Measurements from ENCODE around the gene ZBTB7C.

The ZBTB7C gene

DNA sequence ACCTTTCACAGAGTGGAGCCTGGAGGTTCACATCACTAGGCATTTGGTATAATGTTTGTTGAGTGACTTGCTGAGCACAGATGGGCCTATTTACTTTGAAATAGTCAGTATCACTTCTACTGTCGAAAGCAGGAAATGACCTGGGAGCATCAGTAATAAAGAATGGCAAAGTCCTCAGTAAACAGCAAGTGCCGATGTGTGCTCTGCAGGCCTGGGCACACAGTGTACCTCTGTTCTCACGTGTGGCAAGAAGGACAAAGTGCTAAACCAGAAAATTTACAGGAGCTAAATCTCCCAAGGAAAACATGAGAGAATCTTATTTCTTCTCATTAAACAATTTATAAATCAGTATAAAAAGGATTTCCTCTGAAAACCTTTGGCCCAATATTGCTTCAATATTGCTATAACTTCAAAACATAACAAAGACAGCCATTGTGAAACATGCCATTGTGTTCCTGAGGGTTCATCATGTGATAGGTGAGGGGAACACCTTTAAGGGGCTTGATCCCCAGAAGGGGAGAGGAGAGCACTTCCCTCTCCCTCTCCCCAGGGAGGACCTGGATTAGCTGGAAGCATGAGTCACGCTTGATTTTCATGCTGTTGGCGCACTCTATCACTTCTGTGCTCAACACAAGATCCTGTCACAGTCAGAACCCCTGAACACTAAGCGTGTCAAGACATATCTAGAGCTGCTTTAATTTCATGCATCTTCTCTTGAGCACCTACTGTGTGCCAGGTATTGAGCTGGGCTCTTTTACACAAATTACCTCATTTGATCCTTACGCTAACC lies 347.2 kb downstream of the ZBTB7C start:
- DNase-seq (ENCODE audit: low read depth in 2 of 2) = no peak

DNA sequence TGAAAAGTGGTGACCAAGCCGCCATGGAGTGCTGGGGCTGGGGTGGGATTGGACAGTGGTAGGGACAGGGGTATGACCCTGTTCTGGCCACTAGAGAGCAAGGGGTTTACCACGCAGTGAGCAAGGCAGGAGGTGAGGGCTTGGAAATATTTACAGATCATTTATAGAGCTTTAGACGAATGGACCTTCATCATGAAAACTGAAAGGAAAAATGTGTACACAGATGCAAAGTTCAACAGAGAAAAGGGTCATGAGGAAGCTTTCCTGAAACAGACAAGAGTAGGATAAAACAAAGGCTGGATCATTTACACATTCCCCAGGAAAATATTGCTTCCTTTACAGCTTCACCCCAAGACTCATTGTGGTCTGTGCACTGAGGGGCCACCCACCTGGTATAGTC lies 348.2 kb downstream of the ZBTB7C start:
- no peak for DNase-seq (ENCODE audit: low read depth in 2 of 2)

- DNase-seq (ENCODE audit: low read depth in 2 of 2) = no peak
Measured at GRCh38 chr18:48060346-48060745, 348.8 kb downstream of the ZBTB7C start.

DNA sequence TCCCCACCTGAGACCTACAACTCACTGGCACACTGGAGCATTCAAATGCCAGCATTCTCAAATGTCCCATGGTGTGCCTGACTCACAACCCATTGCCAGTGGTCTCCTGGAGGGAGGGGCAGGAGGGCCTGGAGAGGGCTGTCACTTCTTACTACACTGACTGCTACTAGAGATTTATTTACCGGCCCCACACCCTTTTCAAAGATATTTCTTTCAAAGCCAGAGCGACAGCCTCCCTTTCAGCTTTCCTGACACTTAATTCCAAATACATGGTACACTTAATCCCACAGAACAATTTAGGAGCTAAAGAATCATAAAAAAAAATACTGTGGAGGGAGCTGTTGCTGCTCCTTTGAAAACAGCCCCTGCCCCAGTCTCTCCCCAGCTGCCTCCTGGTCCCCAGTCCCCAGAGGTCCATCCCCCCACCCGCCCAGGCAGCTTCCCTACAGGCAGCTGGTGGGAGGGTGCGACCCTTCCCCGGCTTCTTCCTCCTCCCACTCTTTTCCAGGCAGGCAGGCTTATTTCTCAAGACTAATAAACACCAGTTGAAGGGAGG lies 349.6 kb downstream of the ZBTB7C start:
- DNase-seq (ENCODE audit: low read depth in 2 of 2) = no peak

DNA sequence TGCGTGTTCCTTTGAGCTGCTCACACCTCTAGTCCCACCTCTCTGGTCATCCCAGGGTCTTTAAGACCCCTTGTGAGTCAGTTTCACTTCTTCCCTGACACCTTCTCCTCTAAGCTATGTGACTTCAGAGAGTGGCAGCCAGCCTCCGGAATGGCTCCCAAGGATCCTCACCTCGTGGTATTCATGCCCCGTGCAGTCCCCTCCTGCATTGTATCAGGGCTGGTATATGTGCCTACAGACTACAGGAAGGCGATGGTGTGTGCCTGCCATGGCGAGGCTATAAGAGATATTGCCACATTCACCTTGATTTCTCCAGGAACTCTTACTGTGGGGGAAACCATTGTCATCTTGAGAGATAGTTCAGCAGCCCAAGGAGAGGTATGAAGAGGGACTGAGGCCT lies 350.7 kb downstream of the ZBTB7C start:
- DNase-seq (ENCODE audit: low read depth in 2 of 2) = no peak

- DNase-seq (ENCODE audit: low read depth in 2 of 2) = no peak
Measured at GRCh38 chr18:48057018-48057417, 352.2 kb downstream of the ZBTB7C start.

GRCh38 chr18:48055351-48055750 lies 353.8 kb downstream of the ZBTB7C start:
- DNase-seq (ENCODE audit: low read depth in 2 of 2) = no peak

DNA sequence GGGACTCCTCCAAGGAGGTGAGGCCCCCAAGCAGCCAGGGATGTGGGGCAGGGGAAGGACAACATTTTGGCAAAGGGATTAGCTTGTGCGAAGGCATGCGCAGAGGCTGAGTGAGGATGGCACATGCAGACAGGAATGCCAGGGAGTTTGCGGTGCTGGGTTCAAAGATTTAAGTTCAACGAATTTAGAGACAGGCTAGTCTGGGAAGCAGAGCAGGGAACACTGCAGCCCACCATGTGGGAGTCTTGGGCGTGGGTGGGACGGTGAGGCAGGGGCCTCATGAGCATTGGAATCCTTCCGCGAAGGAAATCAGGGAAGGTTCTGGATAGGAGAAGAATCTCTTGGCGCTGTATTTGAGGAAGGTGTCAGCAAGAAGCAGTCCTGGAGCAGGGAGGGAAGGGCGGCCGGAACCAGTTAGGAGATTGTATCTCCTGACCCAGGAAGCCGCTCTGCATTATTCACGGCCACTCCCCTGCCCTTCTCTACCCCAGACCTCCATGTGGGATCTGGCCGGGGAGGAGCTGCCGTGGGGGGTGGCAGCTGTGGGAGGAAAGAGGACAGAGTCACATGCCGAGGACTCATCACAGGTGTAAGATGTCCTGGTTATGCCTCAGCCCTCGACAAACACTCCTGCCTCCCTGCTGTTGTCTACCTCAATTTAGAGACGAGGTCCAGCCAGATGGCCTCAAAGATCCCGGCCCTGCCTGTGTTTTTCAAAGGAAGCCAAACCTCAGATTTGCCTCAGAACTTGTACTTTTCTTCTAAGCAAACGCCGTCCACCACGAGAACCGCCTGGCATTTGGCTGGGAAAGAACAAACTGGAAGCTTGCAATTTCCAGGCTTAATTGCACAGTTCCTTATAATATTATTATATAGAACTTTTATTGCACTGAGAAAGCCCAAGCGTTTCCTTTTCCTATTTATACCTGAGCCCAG lies 355.0 kb downstream of the ZBTB7C start:
- DNase-seq (ENCODE audit: low read depth in 2 of 2) = no peak

DNA sequence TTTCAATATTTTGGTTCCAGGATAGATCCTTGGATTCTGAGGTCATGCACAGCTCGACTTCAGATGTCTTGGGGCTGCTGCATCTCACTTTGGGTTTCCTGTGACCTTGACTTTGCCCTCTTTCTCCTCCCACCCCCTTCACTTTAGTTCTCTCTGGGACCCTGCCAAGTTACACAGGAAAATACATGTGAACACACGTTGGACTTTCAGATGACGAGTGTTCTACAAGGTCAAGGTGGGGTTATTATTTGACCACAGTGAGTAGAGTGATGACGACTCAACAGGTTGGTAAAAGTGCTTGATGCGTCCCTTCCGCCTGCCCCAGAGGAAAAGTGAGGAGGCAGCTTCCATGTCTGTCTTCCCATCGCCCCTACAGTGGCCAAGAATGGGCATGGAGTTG lies 356.3 kb downstream of the ZBTB7C start:
- DNase-seq (ENCODE audit: low read depth in 2 of 2) = no peak

DNA sequence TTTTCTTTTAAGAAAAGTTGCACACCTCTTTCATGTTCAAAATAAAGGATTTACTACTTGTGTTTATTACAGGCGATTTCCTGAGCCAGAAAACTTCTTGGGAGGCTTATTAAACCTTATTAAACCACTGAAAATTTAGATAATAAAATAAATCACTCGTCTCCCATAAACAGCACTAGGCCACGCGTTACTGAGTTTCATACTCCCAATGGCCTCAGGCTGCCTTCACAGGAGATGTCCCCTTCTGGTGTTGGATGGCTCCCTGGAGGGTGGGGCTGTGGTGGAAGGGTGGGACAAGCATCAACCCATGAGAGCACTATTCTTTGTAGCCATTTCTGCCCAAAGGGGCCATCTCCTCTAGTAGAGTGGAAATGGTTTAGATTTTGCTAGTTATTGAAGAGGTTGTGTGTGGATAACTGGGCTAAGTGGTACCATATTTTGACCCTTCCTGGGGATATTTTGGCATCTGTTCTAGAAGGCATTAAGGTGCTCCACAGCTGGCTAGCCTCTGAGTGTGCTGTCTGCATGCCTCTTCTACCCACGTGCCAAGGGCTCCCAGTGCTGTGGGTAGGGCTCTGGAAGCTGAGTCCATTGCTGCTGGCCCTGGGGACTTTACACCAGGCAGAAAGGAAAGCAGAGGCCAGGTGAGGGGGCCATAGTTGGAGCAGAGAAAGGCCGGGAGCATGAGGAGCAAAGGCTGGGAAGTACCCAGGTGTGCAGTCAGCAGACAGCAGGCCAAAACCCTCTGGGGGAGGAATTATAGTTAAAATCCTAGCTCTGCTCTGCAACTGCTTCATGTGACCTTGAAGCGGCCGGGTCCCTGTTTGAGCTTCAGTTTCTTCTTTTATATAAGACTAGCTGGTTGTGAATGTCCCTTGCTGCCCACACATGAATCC lies 357.0 kb downstream of the ZBTB7C start:
- no peak for DNase-seq (ENCODE audit: low read depth in 2 of 2)

DNA sequence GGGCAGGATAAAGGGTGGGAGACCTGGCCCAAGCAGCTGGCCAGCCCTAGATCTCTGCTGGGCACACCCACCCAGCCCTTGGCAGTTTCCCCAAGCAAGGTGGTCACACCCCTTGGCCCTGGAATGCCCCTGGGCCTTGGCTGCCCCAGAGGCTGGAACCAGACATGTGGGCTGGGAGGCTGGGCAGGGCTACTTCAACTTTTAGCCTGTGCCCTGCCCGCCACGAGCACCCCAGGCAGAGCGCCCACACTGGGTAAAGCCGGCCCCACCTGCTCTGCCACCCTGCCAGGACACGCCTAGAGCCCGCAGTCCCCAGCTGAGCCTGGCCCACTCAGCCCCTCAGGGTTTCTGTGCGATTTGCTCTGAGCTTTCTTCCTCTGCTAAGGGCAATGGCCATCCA lies 359.0 kb downstream of the ZBTB7C start:
- DNase-seq (ENCODE audit: low read depth in 2 of 2) = no peak

GRCh38 chr18:48049757-48050156 lies 359.4 kb downstream of the ZBTB7C start:
- no peak for DNase-seq (ENCODE audit: low read depth in 2 of 2)

GRCh38 chr18:48048251-48048650 lies 360.9 kb downstream of the ZBTB7C start:
- no peak for DNase-seq (ENCODE audit: low read depth in 2 of 2)

DNA sequence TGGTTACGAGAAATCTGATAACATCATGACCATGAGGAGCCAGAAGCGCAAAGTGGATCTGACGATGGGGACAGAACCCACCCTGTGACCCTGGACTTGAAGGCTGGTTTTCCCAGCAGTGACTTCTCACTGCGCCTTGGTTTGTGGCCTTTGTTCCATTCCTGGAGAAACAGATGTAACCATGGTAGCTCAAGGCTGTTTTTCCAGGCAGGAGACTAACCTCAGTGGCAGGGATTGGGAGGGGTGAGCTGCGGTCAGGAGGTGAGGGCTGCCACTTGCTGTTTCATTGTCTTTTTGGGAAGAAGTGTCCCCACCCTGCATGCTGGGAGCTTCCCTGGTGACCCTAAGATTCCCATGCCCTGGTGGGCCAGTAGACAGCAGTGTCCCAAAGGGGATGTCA lies 362.3 kb downstream of the ZBTB7C start:
- no peak for DNase-seq (ENCODE audit: low read depth in 2 of 2)

DNA sequence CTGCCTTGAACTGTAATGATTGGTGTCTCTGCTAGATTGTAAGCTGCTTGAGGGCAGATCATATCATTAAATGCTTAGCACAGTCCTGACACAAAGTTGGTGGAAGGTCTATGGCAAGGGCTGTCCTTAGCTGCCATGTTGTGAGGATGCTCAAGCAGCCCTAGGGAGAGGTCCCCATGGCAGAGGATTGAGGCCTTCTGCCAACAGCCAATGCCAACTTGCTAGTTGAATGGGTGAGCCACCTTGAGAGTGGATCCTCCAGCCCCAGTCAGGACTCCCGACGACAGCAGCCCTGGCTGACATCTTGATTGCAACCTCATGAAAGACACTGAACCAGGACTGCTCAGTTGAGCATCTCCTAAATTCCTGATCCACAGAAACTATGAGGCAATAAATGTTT lies 363.4 kb downstream of the ZBTB7C start:
- no peak for DNase-seq (ENCODE audit: low read depth in 2 of 2)

DNA sequence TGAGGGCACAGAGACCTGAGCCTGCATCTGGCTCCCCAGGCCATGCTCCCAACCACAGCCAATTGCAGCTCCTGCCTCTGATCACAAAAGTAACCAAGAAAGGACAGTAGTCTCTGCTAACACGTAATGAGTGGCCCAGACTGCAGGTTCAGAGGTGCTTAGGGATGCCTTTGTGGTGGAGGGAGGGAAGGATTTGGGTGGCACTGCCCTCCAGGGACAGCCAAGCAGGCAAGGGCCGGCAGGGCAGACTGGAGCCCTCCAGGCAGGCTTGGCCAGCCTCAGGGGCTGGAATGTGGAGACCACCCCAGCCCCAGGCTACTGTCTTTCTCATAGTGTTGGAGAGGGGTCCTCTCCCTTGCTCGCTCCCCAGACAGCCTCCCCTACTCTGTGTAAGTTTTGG lies 364.2 kb downstream of the ZBTB7C start:
- DNase-seq (ENCODE audit: low read depth in 2 of 2) = no peak

DNA sequence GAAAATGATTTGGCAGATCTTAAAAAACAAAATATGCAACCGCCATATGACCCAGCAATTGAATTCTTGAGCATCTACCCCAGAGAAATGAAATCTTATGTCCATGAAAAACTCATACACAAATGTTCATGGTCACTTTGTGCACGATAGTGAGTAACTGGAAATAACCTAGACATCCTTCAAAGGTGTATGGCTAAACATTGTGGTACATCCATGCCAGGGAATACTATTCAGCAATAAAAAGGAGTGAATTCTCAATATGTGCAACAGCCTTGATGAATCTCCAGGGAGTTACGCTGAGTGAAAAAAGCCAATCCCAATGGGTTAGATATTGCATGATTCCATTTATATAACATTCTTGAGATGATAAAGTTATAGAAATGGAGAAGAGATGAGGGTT lies 366.0 kb downstream of the ZBTB7C start:
- DNase-seq (ENCODE audit: low read depth in 2 of 2) = no peak

- no peak for DNase-seq (ENCODE audit: low read depth in 2 of 2)
Measured at GRCh38 chr18:48042431-48042830, 366.8 kb downstream of the ZBTB7C start.

DNA sequence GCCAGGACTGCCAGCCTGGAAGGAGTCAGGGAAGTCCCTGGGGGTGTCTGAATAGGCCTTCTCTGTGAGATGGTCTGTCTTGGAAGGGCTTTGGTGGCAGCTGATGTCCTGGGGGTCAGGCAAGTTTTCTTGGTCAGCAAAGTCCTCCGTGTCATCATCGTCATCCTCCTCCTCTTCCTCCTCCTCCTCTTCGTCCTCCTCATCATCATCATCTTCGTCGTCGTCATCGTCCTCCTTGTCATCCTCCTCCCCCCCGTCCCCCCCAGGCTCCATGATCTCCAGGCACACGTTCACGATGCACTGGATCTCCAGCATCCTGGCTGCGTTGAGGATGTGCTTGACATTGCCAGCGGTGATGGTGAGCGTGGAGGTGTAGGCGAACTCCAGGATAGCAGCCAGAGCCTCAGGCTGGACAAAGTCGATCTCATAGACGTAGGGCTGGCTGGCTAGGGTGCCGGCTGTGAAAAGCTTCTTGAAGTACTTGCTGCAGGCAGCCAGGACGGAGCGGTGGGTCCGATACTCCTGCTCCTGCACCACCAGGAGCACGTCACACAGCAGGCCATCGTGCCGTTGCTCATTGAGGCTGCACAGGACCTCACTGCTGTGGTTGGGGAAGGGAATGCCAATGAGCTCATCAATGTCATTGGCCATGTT lies 368.6 kb downstream of the ZBTB7C start:
- DNase-seq (ENCODE audit: low read depth in 2 of 2) = no peak

GRCh38 chr18:48039769-48040215 lies 369.4 kb downstream of the ZBTB7C start:
- no peak for DNase-seq (ENCODE audit: low read depth in 2 of 2)

DNA sequence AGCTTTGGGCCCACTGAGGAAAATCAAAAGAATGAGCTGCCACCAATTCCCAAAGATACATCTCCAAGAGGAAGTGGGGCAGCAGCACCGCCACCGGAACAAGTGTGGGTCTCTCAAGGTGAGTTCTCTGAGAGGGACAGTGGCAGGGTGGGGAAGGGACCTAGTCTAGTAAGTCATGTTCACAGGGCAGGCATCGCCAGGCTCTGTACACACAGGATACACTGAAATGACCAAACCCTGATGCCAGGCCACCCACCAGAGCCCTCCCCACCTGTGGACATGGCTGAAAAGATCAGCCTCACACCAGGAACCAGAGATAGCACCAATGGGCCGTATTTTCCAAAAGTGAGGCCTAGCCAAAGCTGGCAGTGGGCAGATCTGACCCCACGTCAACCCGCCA lies 370.5 kb downstream of the ZBTB7C start:
- no peak for DNase-seq (ENCODE audit: low read depth in 2 of 2)

Data from stimulated activated CD4-positive, alpha-beta T cell treated with anti-CD3 and anti-CD28 coated beads, Interleukin-15, amount 100 ng/mL, for 48 hours (primary cell).